Stimulated activated CD8-positive, alpha-beta memory T cell treated with anti-CD3 and anti-CD28 coated beads, Interleukin-4, amount 100 ng/mL, for 1 hour (primary cell): ENCODE data around the gene FAM120A.

Experiments used
- DNase-seq, 2 donors: peaks; one replicate each; pipeline ENCODE4 v3.0.0-alpha.2; 2020; ENCODE audit warnings: low read depth in 2 of 2, low spot score in 1 of 2

FAM120A gene

GRCh38 chr9:93577078-93577974 lies 125.8 kb downstream of the FAM120A start:
- DNase-seq, result no peak

GRCh38 chr9:93577975-93578682 lies 126.6 kb downstream of the FAM120A start:
- DNase-seq, result no peak

- DNase-seq, result no peak
Measured at GRCh38 chr9:93578844-93579243, 127.4 kb downstream of the FAM120A start.

- DNase-seq, result no peak
Measured at GRCh38 chr9:93579711-93580516, 128.4 kb downstream of the FAM120A start.

GRCh38 chr9:93580654-93581380 lies 129.3 kb downstream of the FAM120A start:
- no peak for DNase-seq

GRCh38 chr9:93582115-93582514 lies 130.6 kb downstream of the FAM120A start:
- DNase-seq, result no peak

GRCh38 chr9:93582550-93582949 lies 131.1 kb downstream of the FAM120A start:
- DNase-seq, result no peak

GRCh38 chr9:93585259-93585658 lies 133.8 kb downstream of the FAM120A start:
- no peak for DNase-seq

GRCh38 chr9:93585695-93586094 lies 134.2 kb downstream of the FAM120A start:
- no peak for DNase-seq

GRCh38 chr9:93586290-93587057 lies 135.0 kb downstream of the FAM120A start:
- DNase-seq, result no peak

GRCh38 chr9:93587284-93587650 lies 135.8 kb downstream of the FAM120A start:
- no peak for DNase-seq

GRCh38 chr9:93587651-93588347 lies 136.3 kb downstream of the FAM120A start:
- no peak for DNase-seq

- DNase-seq, result no peak
Measured at GRCh38 chr9:93588641-93589609, 137.4 kb downstream of the FAM120A start.

GRCh38 chr9:93589688-93590087 lies 138.2 kb downstream of the FAM120A start:
- DNase-seq, result no peak

GRCh38 chr9:93590609-93591234 lies 139.2 kb downstream of the FAM120A start:
- no peak for DNase-seq

- no peak for DNase-seq
Measured at GRCh38 chr9:93591301-93592007, 140.0 kb downstream of the FAM120A start.

GRCh38 chr9:93592008-93592642 lies 140.6 kb downstream of the FAM120A start:
- no peak for DNase-seq
